CD4-positive, alpha-beta T cell treated with Interleukin-2 at 100 ng/mL for 4 hours (primary cell): ENCODE results near the gene SPOUT1.

ENCODE experiments used
- DNase-seq: peaks from one replicate; pipeline ENCODE4 v3.0.0-alpha.2; 2020; ENCODE audit warnings: low spot score

Gene SPOUT1

DNA sequence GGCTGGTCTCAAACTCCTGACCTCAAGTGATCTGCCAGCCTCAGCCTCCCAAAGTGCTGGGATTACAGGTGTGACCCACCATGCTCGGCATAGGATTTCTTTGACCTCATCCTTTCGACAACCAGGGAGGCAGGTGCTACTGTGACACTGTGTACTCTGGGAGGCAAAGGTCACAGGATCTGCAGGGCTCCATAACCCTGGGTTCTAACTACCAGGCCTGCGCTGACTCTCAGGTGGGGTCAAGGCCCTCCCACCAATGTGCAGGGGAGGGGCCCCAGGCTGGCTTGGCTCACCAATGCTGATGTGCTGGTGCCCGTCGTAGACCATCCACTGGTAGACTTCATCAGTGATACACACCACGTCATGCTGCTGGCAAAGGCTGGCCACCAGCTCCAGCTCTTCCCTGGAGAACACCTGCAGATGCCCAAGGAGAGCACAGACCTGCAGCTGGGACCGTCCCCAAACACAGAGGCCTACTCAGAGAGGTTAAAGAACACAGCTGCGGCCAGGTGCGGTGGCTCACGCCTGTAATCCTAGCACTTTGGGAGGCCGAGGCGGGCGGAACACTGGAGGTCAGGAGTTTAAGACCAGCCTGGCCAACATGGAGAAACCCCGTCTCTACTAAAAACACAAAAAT, 7.0 kb upstream of the SPOUT1 start:
- no peak for DNase-seq

- no peak for DNase-seq
These were observed 5.9 kb upstream of the SPOUT1 start for GRCh38 chr9:128835246-128836210.

GRCh38 chr9:128833696-128834095, 4.1 kb upstream of the SPOUT1 start:
- no peak for DNase-seq

DNA sequence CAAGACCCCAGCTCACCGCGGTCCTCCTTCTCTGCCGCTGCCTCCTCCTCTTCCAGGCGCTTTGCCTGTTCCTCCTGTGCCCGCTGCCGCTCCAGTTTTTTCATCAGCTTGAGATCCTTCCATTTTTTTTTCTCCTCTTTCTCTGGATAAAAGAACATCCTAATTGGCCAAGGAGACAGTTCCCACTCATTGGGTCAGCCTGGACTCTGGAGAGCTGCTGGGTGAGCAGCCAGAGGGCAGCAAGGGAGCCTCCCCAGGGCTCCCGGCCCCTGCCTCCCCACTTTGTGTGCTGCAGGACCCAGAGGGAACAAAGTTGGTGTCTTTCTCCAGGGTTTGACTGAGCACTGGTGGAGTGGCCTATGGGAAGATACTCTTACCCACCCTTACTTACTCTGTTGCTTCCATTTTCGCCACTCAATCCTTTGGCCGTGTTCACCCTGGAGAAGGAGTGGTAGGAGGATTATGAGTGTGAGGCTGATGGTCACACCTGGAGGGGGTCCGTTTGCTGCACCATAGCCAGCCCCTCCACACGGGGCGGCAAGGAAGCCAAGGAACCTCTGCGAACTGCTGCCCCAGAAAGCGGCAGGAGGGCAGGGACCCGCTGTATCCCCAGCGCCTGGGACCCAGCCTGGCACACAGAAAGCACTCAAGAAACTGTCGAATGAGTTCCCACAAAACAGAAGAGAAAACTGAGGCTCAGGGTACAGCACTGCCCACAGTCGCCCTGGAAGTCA, 708 bp downstream of the SPOUT1 start:
- no peak for DNase-seq

- no peak for DNase-seq
These were observed 1.3 kb downstream of the SPOUT1 start for GRCh38 chr9:128828267-128828666.

- DNase-seq = no peak
These were observed 3.5 kb downstream of the SPOUT1 start for GRCh38 chr9:128825923-128826700.

DNA sequence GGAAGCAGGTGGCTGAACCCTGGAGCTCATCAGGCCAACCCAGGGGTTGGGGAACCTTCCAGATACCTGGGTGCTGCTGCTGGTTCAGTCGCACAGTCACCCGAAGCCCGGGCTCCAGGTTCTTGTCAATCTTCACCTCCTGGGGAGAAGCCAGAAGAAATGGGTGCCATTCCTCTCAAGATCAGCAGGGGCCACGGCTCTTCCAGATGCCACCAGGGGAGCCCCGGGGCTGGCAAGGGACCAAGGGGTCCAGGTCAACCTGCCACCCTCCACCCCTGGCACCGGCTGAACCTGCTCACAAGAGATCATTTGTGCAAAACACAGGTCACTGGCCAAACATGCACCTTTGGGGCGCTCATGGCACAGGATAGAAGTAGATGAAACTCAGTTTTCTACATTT, 4.7 kb downstream of the SPOUT1 start:
- DNase-seq = no peak

GRCh38 chr9:128823903-128824406, 5.6 kb downstream of the SPOUT1 start:
- DNase-seq = no peak

DNA sequence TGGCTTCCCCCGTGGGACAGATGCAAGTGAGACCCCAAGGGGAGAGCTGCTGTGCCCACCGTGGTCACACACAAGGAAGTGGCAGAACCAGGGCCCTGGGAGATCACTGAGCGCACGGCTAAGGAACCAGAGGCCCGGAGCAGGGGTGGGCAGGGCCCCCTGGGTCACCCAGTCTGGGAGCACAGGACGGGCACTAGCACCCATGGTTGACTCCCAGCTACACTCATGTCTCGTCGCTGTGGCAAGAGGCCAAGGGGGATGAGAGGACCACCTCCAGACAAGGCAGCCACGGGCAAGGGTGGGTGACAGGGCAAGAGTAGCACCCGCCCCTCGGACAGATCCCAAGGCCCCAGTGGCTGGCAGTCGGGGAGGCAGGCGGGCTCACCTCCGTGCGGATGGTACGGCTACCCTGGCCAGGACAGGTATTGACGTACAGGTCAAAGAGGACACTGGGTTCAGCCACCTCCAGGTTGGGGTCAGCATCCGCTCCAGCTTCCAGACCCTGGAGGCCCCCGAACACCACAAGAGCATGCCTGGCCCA, 6.2 kb downstream of the SPOUT1 start:
- DNase-seq = no peak

DNA sequence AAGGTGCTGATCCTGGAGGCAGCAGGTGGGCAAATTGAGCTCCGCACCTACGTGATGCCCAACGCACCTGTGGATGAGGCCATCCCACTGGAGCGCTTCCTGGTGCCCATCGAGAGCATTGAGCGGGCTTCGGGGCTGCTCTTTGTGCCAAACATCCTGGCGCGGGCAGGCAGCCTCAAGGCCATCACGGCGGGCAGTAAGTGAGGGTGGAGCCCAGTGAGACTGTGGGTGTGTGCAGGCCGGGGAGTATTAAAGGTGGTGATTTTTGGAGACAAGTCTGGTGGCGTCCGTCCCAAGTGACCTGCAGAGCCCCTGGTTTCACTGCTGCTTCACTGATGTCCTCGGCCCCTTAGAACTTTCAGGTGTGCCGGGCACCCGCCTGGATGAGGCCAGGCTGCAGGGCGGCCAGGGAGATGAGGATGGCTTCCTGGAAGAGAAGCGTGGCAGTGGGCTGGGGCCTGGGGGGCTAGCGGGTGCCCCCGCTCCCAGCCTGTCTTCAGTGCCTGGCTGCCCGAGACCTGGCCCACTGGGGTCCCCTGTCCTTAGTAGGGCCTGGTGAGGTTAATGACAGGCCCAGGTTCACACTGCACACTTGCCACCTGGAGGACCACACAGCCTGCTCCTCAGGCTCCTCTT, 7.1 kb downstream of the SPOUT1 start:
- DNase-seq = no peak

- no peak for DNase-seq
These were observed 7.8 kb downstream of the SPOUT1 start for GRCh38 chr9:128821584-128822406.

DNA sequence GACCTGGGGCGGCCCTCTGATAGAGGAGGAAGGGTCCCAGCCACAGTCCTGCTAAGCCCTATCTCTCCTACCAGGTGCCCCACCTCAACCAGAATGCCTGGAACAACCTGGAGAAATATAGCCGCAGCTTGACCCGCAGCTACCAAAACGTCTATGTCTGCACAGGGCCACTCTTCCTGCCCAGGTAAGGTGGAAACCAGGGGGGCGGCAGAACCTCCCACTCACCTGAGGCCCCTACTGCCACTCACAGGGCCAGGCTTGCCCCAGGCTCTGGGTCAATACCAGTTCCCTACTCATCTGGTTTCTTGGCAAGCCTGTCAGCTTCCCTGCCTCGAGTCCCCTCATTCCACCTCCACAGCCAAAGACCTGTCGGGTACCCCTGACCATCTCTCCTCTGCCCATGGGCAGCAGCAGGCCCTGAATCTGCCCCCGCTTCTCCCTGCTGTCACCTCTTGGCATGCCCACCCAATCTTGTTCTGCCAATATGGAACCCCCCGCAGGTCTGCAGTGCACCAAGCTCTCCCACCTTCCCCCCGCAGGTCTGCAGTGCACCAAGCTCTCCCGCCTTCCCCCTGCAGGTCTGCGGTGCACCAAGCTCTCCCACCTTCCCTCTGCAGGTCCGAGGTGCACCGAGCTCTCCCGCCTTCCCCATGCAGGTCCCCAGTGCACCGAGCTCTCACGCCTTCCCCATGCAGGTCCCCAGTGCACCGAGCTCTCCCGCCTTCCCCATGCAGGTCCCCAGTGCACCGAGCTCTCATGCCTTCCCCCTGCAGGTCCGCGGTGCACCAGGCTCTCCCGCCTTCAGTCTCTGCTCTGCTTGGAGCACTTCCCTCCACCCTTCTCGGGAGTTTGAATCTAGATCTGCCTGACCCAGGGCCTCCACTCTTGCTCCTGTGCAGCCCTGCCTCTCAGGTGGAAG, 8.7 kb downstream of the SPOUT1 start:
- DNase-seq = no peak

- no peak for DNase-seq
These were observed 9.6 kb downstream of the SPOUT1 start for GRCh38 chr9:128819716-128820664.

- peak; percentile 44 for DNase-seq
These were observed 10.5 kb downstream of the SPOUT1 start for GRCh38 chr9:128818839-128819715.

DNA sequence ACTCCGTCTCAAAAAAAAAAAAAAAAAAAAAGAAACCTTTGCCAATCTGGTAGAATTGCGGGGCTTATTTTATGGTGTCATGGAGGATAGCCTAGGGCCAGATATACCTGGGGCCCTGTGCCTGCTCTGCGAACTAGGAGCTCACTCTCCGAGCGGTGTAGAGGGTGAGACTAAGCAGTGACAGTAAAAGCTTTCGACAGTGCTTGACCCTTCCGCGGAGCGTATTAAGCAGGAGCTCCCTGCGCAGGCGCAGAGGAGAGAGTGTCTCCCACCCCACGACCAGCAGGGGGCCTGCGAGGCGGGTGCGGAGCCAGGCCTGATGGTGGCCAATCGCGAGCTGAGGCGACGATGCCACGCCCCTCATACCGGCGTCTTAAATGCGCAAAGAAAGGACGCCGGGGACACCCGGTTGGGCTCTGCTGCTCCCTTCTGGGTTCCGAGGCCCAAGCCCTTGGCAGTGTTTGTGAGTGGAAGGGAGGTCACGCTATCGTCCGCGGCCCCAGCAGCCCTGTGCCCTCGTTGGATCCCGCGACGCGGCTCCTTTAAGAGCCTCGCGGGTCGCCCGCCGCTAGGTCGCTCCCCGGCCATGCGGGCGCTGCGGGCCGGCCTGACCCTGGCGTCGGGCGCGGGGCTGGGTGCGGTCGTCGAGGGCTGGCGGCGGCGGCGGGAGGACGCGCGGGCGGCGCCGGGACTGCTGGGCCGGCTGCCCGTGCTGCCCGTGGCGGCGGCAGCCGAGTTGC, 11.3 kb downstream of the SPOUT1 start, which contains the start of gene ENDOG:
Gene ENDOG (plus strand): TSS at position 402 of the 740 bp plus-strand sequence. CDS start 185 bp downstream, at position 587.
- DNase-seq = peak; percentile 98

GRCh38 chr9:128810873-128811272, 18.7 kb downstream of the SPOUT1 start:
- no peak for DNase-seq
